Measurements from ENCODE around the gene GMDS. TPM values are rescaled to one million over a fixed set of nuclear protein-coding genes. Genes with fewer than 3 reads are reported as not detected.

Gene GMDS
- total and polyA plus RNA-seq, 2 of the 13 experiments (the other 11 are each of a cell fraction or from before 2014, with no cell fraction given): 64.4 to 112 TPM

- Histone ChIP-seq H2AFZ (ENCODE audit: low read length) (no peak overlapping the region), H3K36me3 (replicated peaks in 1 of 2; ENCODE audit: control insufficient read depth in 1 of 2, insufficient read depth in 2 of 2, low read length in 2 of 2) (peaks cover 0 to 12% of the 10 kb centered on the region in 2 experiments; a peak in 3 of 5 replicates), H3K4me1 (ENCODE audit: insufficient read depth, low read length) (peaks cover 5% of the 10 kb centered on the region), H4K20me1 (ENCODE audit: insufficient read depth, low read length) (peaks cover 11% of the 10 kb centered on the region; the same call in 1 of the 2 replicates), H3K9me3 (ENCODE audit: low read length) (no peaks in the 10 kb centered on the region), H3K79me2 (ENCODE audit: insufficient read depth, low read length) (peaks cover 11% of the 10 kb centered on the region), H3K9ac (ENCODE audit: insufficient read depth, low read depth, low read length) (no peak overlapping the region), H3K27me3 (ENCODE audit: control insufficient read depth in 1 of 2, insufficient read depth in 2 of 2, low read length in 2 of 2) (no peaks in the 10 kb centered on the region), H3K4me2 (ENCODE audit: low read depth, low read length) (no peak overlapping the region), H3K27ac (ENCODE audit: extremely low read length, insufficient read depth, low read length) (no peak overlapping the region), H3K4me3 (replicated peaks in 1 of 3; ENCODE audit: insufficient read depth in 1 of 3, low read depth in 2 of 3, low read length in 3 of 3) (no peak overlapping the region)
- no peak for DNase-seq (ENCODE audit: low spot score)
- in situ Hi-C loops (cut with HindIII; ENCODE audit: extremely low pct_ligation_motif_present, low pct_unique_long_range_greater_than_20kb): no loop called here
- intact Hi-C loops (cut with micrococcal nuclease; ENCODE audit: unreplicated experiment): loop anchor here (10.0 kb wide), 2 partner anchors 252 to 308 kb away; no protein-coding TSS in a partner anchor
- FAIRE-seq: no peak
- CTCF ChIA-PET (ENCODE audit: low intra/inter-chr PET ratio, low total read pairs): no interaction called here
- BruUV-seq (replicated peaks): no TSS peak
- POLR2A ChIA-PET: no interaction called here
- 93% methylated on average over 5 of the region's 5 CpGs for WGBS (ENCODE audit: low lambda C conversion rate)
- TF ChIP-seq HMGXB3 (CRISPR knock-in tag; IDR thresholded peaks at IDR 0.05; ENCODE audit: borderline replicate concordance) (no peak), CEBPG (CRISPR knock-in tag; IDR thresholded peaks at IDR 0.05) (peak; percentile 23; the same call in 1 of the 2 replicates), ZNF501 (CRISPR knock-in tag; IDR thresholded peaks at IDR 0.05) (no peak), CEBPB (IDR thresholded peaks at IDR 0.05; ENCODE audit: borderline replicate concordance, low read depth, low read length) (peak; percentile 43; the same call in 1 of the 2 replicates)
- no peak for ATAC-seq
These were observed 143.0 kb downstream of the GMDS start for GRCh38 chr6:2102316-2102883.
